GM12878 (cell line): ENCODE data around the gene USP36. TPM values are rescaled to one million over a fixed set of nuclear protein-coding genes. Genes with fewer than 3 reads are reported as not detected.

Experiments
- ATAC-seq: fragments of 200-7000 bp; cut with Tn5 transposase; 3 replicates; pipeline ENCODE4 v1.9.1; 2020; ENCODE audit warnings: mild to moderate bottlenecking, moderate library complexity
- BruUV-seq: library from RNA; stranded (reverse); fragments of 400-500 nt; replicated peaks from 2 replicates; lab custom pipeline; 2021; lab: Mats Ljungman, UMichigan
- CTCF ChIA-PET: fragments of 300-600 bp; sonication (Branson Sonifier 250); formaldehyde crosslinking; extraction: SDS; loops from one replicate; lab custom pipeline; 2021; ENCODE audit warnings: inconsistent platforms; lab: Yijun Ruan, JAX
- POLR2A ChIA-PET: fragments of 350-600 bp; formaldehyde crosslinking; extraction: SDS; loops from one replicate; lab custom pipeline; 2021; ENCODE audit warnings: inconsistent platforms; lab: Charles Lee
- RAD21 ChIA-PET: fragments of 300-600 bp; sonication (Branson Sonifier 250); formaldehyde crosslinking; loops from one replicate; lab custom pipeline; 2023; ENCODE audit warnings: antibody characterized with exemption; ENCODE audit not compliant: unreplicated experiment; lab: Charles Lee
- SMC1A ChIA-PET: fragments of 300-600 bp; sonication (Branson Sonifier 250); formaldehyde crosslinking; loops from one replicate; lab custom pipeline; 2023; ENCODE audit not compliant: unreplicated experiment, uncharacterized antibody; lab: Charles Lee
- DNase-seq: peaks from one replicate; pipeline ENCODE4 v3.0.0-alpha.2; 2011; ENCODE audit warnings: low read depth, low spot score
- FAIRE-seq: peaks from 3 replicates; lab custom pipeline; 2011; peaks lifted over from hg19 to GRCh38; lab: Jason Lieb, UNC
- H2AFZ ChIP-seq: 2 replicates; pipeline ENCODE4 v1.6.0; 2011; ENCODE audit warnings: low read depth, low read length, control low read depth; ENCODE audit not compliant: control insufficient read depth
- H3K27ac ChIP-seq: 2 replicates; pipeline ENCODE4 v1.5.1; 2011; ENCODE audit warnings: control low read depth; ENCODE audit not compliant: control insufficient read depth, insufficient read depth
- H3K27me3 ChIP-seq, 2 experiments: replicated peaks in 1 of 2; 2 replicates each; pipeline versions ENCODE4 v1.6.0 to v1.6.1; 2011; ENCODE audit warnings: low read length in 1 of 2; ENCODE audit not compliant: control insufficient read depth in 2 of 2, insufficient read depth in 2 of 2
- H3K36me3 ChIP-seq, 2 experiments: 2 replicates each; pipeline ENCODE4 v1.5.1; 2011; ENCODE audit warnings: low read length in 1 of 2; ENCODE audit not compliant: control insufficient read depth in 2 of 2, insufficient read depth in 2 of 2
- H3K4me1 ChIP-seq: 2 replicates; pipeline ENCODE4 v1.6.1; 2011; ENCODE audit warnings: mild to moderate bottlenecking, low read length, moderate library complexity, mixed read lengths; ENCODE audit not compliant: control insufficient read depth, insufficient read depth
- H3K4me2 ChIP-seq: 2 replicates; pipeline ENCODE4 v1.6.0; 2011; ENCODE audit warnings: control low read depth; ENCODE audit not compliant: control insufficient read depth, insufficient read depth
- H3K4me3 ChIP-seq: fragments of 200-600 bp; sonication (generic); 2 replicates; pipeline ENCODE4 v1.5.1; 2016
- H3K79me2 ChIP-seq: 2 replicates; pipeline ENCODE4 v1.6.0; 2011; ENCODE audit warnings: low read length; ENCODE audit not compliant: control insufficient read depth, insufficient read depth
- H3K9ac ChIP-seq: 2 replicates; pipeline ENCODE4 v1.8.0; 2011; ENCODE audit warnings: low read length, control low read depth, mixed read lengths; ENCODE audit not compliant: control insufficient read depth, insufficient read depth
- H3K9me3 ChIP-seq: replicated peaks from 3 replicates; pipeline ENCODE4 v1.5.1; 2011; ENCODE audit warnings: mild to moderate bottlenecking, low read length; ENCODE audit not compliant: control insufficient read depth, insufficient read depth
- H4K20me1 ChIP-seq: 2 replicates; pipeline ENCODE4 v1.6.0; 2011; ENCODE audit not compliant: control insufficient read depth, insufficient read depth
- EP300 ChIP-seq, 2 experiments: fragments of 150-350 bp in 1 of 2; IDR thresholded peaks; 2 replicates each; pipeline ENCODE4 v1.6.1; 2011 to 2012; ENCODE audit warnings: low read depth in 2 of 2, low read length in 2 of 2, borderline replicate concordance in 1 of 2, improper control_type of control experiment in 1 of 2, inconsistent platforms in 1 of 2; ENCODE audit not compliant: control insufficient read depth in 1 of 2
- GATAD2B ChIP-seq: fragments of 450-650 bp; conservative IDR thresholded peaks from 2 replicates; pipeline ENCODE4 v1.6.1; 2017; ENCODE audit warnings: low read depth, mild to moderate bottlenecking, moderate library complexity
- IRF4 ChIP-seq: IDR thresholded peaks from 2 replicates; pipeline ENCODE4 v1.6.1; 2011; ENCODE audit warnings: low read depth, low read length
- KLF5 ChIP-seq: fragments of 450-650 bp; IDR thresholded peaks from 2 replicates; pipeline ENCODE4 v1.6.1; 2014; ENCODE audit warnings: mild to moderate bottlenecking; ENCODE audit not compliant: partially characterized antibody
- PML ChIP-seq: IDR thresholded peaks from 2 replicates; pipeline ENCODE4 v1.6.1; 2012; ENCODE audit warnings: low read length, inconsistent platforms
- SMARCA5 ChIP-seq: fragments of 450-650 bp; IDR thresholded peaks from 2 replicates; pipeline ENCODE4 v1.6.1; 2017; ENCODE audit warnings: mild to moderate bottlenecking
- SP1 ChIP-seq: IDR thresholded peaks from one replicate; pipeline ENCODE4 v1.6.1; 2011; ENCODE audit warnings: low read depth, low read length
- YY1 ChIP-seq: IDR thresholded peaks from 2 replicates; pipeline ENCODE4 v1.6.1; 2011; ENCODE audit warnings: low read depth, mild to moderate bottlenecking, low read length
- ZBTB40 ChIP-seq: fragments of 450-650 bp; IDR thresholded peaks from 2 replicates; pipeline ENCODE4 v1.6.1; 2016; ENCODE audit warnings: mild to moderate bottlenecking, moderate library complexity, borderline replicate concordance
- WGBS: methylation state at CpG from one replicate; pipeline ENCODE4 v1.1.6; 2016; ENCODE audit warnings: low lambda C conversion rate; ENCODE audit not compliant: insufficient replicate concordance, insufficient coverage; ENCODE audit errors: missing lambda C conversion rate; 5-methylcytosine and 5-hydroxymethylcytosine counted together
- in situ Hi-C: fragments of 300-500 bp; cut with MboI; formaldehyde crosslinking; loops from 9 replicates; pipeline ENCODE4 v1.14.3; 2018; ENCODE audit warnings: mixed read lengths
- intact Hi-C: fragments of 100-400 bp; cut with micrococcal nuclease; formaldehyde crosslinking; loops from one replicate; pipeline ENCODE4 v1.14.2; 2022; ENCODE audit not compliant: unreplicated experiment
- polyA plus RNA-seq, 11 experiments: library from polyadenylated mRNA; depleted of rRNA in 4 of 11; unstranded in 6 of 11; stranded (reverse) in 5 of 11; fragments of >200 nt; fragmentation: Nextera tagmentation in 4 of 11; fragmentation: Illumina TruSeq in 1 of 11; extraction: Ambion mirVana in 4 of 11; extraction: Trizol in 1 of 11; gene quantifications; 1 replicate in 1 of 11; 2 replicates in 10 of 11; pipeline versions ENCODE4 v1.2.1 to v1.2.3, GENCODE V29; 2011 to 2016; ENCODE audit warnings: inconsistent platforms in 2 of 11, missing spikeins in 2 of 11, low read depth in 1 of 11
- total RNA-seq, 4 experiments: library from RNA; depleted of rRNA in 3 of 4; stranded (reverse); fragments of >200 nt in 3 of 4; fragmentation: Illumina TruSeq in 1 of 4; extraction: Trizol in 1 of 4; gene quantifications; 2 replicates each; pipeline versions ENCODE4 v1.2.1 to v1.2.3, GENCODE V29; 2013 to 2021
- TF ChIP-seq, protein P1 (sequence below): IDR thresholded peaks from 2 replicates; pipeline ENCODE4 v1.6.1; 2012; ENCODE audit warnings: low read depth, low read length, improper control_type of control experiment

Gene USP36
- total and polyA plus RNA-seq, 10 of the 15 experiments (the other 5 are each of a cell fraction or from before 2014, with no cell fraction given): 7.2 to 65.7 (median 33.6) TPM

DNA sequence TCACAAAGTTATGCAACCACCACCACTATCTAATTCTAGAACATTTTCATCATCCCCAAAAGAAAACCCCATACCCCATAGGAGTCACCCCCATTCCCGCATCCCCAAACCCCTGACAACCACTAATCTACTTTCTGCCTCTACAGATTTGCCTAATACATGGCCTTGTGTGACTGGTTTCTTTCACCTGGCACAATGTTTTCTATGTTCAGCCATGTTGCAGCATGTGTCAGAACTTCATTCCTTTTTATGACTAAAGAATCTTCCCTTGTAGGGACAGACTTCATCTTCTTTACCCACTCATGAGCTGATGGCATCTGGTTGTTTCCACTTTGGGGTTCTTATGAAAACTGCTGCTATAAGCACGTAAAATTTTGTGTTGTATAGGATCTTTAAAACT, 93.1 kb downstream of the USP36 start:
- intact Hi-C loops (no loop called here), in situ Hi-C loops (no loop called here)
- RAD21 ChIA-PET: interaction anchor here (0.6 to 6.2 kb wide), 21 partner anchors 8 to 250 kb away, joined by 3 to 58 read pairs (median 7); partner anchors contain the start of gene CYTH1
- peak overlapping the region; percentile 21; the same call in 1 of the 2 replicates for H3K9ac ChIP-seq
- H3K4me2 ChIP-seq: peak overlapping the region; percentile 97; the same call in 1 of the 2 replicates
- peaks cover 2 to 5% of the 10 kb centered on the region in 2 experiments; a peak in 2 of 4 replicates for H3K36me3 ChIP-seq
- H3K4me1 ChIP-seq: peaks cover 64% of the 10 kb centered on the region
- FAIRE-seq (no peak), ATAC-seq (peak; percentile 11), DNase-seq (no peak)
- peak overlapping the region; percentile 79 for H3K27ac ChIP-seq
- no peak overlapping the region for H2AFZ ChIP-seq
- POLR2A ChIA-PET: interaction anchor here (0.8 to 6.6 kb wide), 12 partner anchors 9 to 58 kb away, joined by 3 to 67 read pairs (median 7); no protein-coding TSS in a partner anchor
- TF ChIP-seq KLF5: no peak
- TF ChIP-seq GATAD2B: no peak
- TF ChIP-seq YY1: 0 out of 2 replicates have a peak, but pooled peaks have one; percentile 5
- TF ChIP-seq PML: 0 out of 2 replicates have a peak, but pooled peaks have one; percentile 20
- CTCF ChIA-PET: interaction anchor here (0.6 to 5.0 kb wide), 16 partner anchors 8 to 251 kb away, joined by 3 to 56 read pairs (median 7); no protein-coding TSS in a partner anchor
- H3K27me3 ChIP-seq: no peaks in the 10 kb centered on the region
- no TSS peak for BruUV-seq
- SMC1A ChIA-PET: interaction anchor here (0.8 to 4.6 kb wide), 17 partner anchors 8 to 250 kb away, joined by 3 to 41 read pairs (median 13); no protein-coding TSS in a partner anchor
- H4K20me1 ChIP-seq: 0 out of 2 replicates have a peak, but pooled peaks cover 2% of the 10 kb centered on the region
- H3K9me3 ChIP-seq: no peaks in the 10 kb centered on the region
- WGBS: 0% methylated on average over 2 of the region's 2 CpGs
- H3K4me3 ChIP-seq: peak overlapping the region; percentile 51; the same call in 1 of the 2 replicates
- peaks cover 97% of the 10 kb centered on the region for H3K79me2 ChIP-seq

DNA sequence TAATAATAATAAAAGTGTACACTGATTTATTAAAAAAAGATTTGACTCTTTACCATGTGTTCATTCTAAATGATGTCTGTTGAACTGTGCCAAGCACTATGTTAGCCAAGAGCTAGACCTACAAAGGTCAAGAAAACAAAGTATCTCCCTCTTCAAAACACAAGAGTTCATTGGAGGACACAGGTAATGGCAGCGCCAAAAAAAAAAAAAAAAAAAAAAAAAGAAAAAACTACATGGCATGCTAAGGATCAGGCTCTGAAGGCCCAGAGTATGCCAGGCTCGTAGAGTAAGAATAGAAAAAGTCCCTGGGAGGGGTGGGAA, 93.7 kb downstream of the USP36 start:
- FAIRE-seq (no peak), ATAC-seq (no peak), DNase-seq (no peak)
- 38% methylated on average over 1 of the region's 2 CpGs for WGBS
- Histone ChIP-seq H3K4me1 (peaks cover 70% of the 10 kb centered on the region), H3K4me2 (peak overlapping the region; percentile 97; the same call in 1 of the 2 replicates), H3K79me2 (peaks cover 97% of the 10 kb centered on the region), H3K27ac (peak overlapping the region; percentile 79), H3K9me3 (no peaks in the 10 kb centered on the region), H3K4me3 (no peak overlapping the region), H3K9ac (no peak overlapping the region), H3K27me3 (no peaks in the 10 kb centered on the region), H2AFZ (no peak overlapping the region), H4K20me1 (0 out of 2 replicates have a peak, but pooled peaks cover 2% of the 10 kb centered on the region), H3K36me3 (peaks cover 2 to 5% of the 10 kb centered on the region in 2 experiments; a peak in 2 of 4 replicates)
- in situ Hi-C loops (no loop called here), intact Hi-C loops (no loop called here)
- ChIA-PET RAD21 (interaction anchor here (0.6 to 6.2 kb wide), 12 partner anchors 9 to 50 kb away, joined by 3 to 58 read pairs (median 6); partner anchors contain the start of gene CYTH1), CTCF (interaction anchor here (0.7 to 5.0 kb wide), 10 partner anchors 9 to 38 kb away, joined by 3 to 56 read pairs (median 5); no protein-coding TSS in a partner anchor), POLR2A (interaction anchor here (0.6 to 4.7 kb wide), 11 partner anchors 9 to 932 kb away, joined by 3 to 29 read pairs (median 4); no protein-coding TSS in a partner anchor), SMC1A (interaction anchor here (0.8 to 4.6 kb wide), 14 partner anchors 8 to 250 kb away, joined by 3 to 41 read pairs (median 6); no protein-coding TSS in a partner anchor)
- BruUV-seq: no TSS peak
- TF ChIP-seq, protein P1, sequence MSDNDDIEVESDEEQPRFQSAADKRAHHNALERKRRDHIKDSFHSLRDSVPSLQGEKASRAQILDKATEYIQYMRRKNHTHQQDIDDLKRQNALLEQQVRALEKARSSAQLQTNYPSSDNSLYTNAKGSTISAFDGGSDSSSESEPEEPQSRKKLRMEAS: no peak
- TF ChIP-seq ZBTB40: no peak
- no peak for TF ChIP-seq SP1
- TF ChIP-seq EP300 (IDR thresholded peaks at IDR 0.05; ENCODE audit: borderline replicate concordance in 1 of 2, control insufficient read depth in 1 of 2, low read depth in 2 of 2, low read length in 2 of 2): no peak
- TF ChIP-seq IRF4: no peak
- no peak for TF ChIP-seq SMARCA5
